HuH-7.5 (cell line): ENCODE results near the gene DPYD.

Experiments
- DNase-seq: peaks from one replicate; pipeline ENCODE4 v3.0.0; 2011; ENCODE audit warnings: low spot score

Gene DPYD

DNA sequence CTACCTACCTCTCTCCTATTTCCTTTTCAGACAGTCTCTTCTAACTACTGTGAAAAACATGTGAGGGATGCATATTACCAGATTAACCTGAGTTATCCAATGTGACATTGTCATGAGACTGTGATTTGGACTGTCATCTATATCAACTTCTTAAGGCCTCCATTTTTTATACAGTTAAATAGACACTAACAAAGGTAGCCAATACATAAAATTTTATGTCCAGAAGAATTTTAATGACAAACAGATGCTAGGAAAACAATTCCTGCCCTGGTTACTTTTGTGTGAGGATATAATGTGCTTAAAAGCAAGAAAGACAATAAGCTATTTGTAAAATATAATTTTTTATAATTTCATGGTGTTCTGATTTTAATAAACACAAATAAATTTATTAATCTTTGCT, 136.2 kb downstream of the DPYD start:
- no peak for DNase-seq

DNA sequence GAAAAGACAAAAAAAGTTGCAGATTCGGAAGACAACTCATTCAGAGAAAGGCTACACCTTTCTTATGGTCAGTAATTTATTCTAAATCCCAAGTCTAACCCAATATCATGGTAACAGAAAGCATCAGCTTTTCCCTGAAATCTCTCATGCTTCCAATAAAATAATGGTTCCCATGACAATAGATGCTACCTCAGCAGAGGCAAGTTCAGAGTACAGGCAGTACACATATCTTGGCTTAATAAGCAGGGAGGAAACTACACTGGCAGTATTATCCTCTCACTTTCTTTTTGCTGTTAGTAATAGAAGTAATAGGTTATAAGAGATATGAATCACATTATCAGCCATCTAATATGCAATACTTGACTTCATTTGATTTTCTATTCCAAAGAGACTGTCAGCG, 137.1 kb downstream of the DPYD start:
- no peak for DNase-seq

DNA sequence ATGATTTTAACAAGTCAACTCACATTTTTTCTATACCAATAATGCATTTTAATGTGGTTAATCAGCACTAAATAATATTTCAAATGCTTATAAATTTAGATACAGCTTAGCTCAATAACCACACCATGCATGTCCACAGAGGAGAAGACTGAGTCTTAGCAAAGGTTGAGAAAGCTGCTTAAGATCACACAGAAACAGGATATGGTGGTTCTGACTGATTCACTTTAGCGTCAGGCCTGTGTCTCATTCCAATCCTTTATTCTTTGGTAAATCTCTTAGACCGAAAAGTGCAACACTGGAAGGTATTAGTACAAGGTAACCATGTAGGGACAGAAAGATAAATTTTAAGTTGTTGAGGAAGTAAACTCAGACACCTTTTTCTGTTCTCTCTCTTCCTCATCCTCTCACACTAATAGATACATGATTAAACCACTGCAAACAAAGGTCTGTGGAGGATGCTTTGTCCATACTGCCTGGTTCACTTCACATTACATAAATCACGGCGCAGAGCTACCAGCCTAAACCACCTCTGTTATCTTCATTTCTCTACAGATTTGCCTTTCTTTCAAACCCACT, 139.0 kb downstream of the DPYD start:
- no peak for DNase-seq

- DNase-seq: no peak
Observed at GRCh38 chr1:97780884-97781283, 139.9 kb downstream of the DPYD start.

- no peak for DNase-seq
Observed at GRCh38 chr1:97778718-97779117, 142.1 kb downstream of the DPYD start.

DNA sequence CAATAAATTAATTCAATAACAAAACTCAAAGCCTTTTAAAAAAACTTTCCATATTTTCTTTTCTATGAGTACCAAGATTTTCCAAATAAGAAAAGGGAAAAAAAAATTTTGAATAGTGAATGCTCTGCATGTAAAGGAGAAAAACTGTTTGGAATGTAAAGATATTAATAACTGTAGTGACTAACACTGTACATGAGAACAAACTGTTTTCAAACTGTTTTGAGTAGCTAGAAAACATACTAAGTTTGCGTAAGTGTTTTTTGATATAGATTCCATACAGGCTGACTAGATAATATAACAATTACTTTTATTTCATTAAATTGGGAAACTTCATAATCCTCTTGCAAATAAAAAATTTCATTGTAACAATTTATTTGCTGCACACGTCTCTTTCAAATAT, 150.5 kb downstream of the DPYD start:
- DNase-seq: no peak

DNA sequence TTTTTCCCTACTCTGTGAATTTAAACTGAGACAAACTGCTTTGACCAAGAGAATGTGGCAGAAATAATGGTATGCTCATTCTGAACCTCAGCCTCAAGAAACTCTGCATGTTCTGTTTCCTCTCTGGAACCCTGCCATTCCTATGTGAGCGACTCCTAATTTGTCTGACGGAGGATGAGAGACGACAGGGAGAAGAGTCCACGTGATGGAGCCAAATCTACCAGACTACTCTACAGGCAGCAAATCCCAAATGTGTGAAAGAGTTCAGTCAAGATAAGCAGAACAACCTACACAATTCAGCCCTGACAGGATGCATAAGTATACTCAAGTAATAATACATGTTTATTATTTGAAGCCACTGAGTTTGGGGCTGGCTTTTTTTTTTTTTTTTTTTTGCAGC, 153.5 kb downstream of the DPYD start:
- no peak for DNase-seq

DNA sequence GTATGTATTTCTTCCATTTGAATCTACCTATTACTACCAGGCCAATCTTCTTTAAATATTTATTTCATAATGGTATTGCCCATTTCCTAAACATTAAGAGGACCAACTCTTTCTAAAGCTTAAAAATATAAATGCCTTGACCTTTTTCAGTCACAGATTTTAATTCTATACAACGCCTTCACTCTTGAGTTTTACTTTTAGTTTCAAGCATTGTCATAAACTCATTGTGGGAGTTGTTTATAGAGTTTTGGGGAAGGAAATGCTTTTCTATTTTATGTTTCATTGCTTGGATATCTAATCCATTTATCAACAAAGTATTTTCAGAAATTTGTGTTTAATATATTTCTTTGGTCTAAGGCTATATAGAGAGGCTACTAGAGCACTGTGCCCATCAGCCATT, 155.8 kb downstream of the DPYD start:
- no peak for DNase-seq

DNA sequence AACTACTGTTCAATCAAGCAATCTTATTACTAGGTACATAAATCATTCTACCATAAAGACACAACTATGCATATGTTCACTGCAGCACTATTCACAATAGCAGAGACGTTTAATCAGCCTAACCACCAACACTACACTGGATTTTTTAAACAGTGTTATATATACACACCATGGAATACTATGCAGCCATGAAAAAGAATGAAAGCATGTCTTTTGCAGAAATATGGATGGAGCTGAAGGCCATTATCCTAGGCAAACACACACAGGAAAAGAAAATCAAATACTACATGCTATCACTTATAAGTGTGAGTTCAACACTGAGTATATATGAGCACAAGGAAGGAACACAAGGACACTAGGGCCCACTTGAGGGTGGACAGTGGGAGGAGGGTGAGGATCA, 159.2 kb downstream of the DPYD start:
- DNase-seq: no peak

DNA sequence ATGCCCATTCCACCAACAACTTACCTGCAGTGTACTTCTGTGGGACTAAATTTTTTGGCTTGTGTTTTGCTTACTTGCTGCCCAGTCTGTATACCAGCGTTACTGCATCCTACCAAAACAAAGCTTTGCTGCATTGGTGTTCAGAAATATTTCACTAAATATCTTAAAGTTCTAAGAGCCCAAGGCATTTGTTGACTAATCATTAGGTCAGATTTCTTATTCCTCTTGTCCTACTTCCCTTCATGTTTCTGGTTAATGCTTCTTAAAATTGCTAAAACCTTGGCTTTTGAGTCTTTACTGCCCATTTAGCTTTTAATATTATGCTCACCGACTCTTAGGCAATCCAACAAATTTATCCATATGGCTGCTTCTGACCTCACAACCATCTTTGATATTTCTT, 161.8 kb downstream of the DPYD start:
- no peak for DNase-seq

GRCh38 chr1:97758541-97759057, 162.2 kb downstream of the DPYD start:
- DNase-seq: no peak

- no peak for DNase-seq
Observed at GRCh38 chr1:97745912-97746311, 174.9 kb downstream of the DPYD start.

DNA sequence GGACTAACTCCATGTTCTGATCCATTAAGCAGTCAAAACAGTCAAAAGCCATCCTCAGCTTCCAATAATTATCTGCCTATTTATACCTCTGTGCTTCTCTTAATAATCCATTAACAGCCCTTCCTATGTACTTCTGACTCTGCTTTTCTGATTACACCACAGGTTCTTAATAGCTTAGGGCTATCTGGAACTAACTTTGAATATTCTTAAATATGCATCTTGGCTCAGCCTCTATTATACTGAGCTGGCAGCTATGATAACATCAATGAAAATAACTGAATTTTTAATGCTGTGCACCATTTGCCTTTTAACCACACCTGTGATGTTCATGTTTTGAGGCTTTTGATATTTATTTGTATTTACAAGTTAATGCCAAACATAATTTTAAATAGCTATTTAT, 175.9 kb downstream of the DPYD start:
- no peak for DNase-seq

GRCh38 chr1:97743129-97743528, 177.7 kb downstream of the DPYD start:
- DNase-seq: no peak

DNA sequence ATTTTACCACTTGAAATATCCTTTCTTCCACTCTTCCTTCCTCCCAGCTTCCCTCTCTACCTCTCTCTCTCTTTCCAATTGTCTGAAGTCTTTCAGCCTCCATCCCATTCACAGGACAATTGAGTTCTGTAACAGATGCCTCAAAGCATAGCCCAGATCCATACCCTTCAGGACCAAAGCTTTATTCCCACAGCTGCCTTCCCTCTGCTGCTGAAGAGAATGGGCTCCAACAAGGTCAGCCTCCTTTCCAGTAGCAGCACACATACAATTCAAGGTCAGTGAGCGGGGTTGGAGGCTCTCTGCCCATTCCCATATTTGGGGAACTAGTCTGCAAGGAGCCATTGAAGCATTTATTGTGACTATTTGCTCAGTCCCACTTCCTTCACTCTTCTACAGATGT, 179.9 kb downstream of the DPYD start:
- no peak for DNase-seq

GRCh38 chr1:97739596-97740103, 181.2 kb downstream of the DPYD start:
- DNase-seq: no peak

- DNase-seq: no peak
Observed at GRCh38 chr1:97738270-97738669, 182.6 kb downstream of the DPYD start.

DNA sequence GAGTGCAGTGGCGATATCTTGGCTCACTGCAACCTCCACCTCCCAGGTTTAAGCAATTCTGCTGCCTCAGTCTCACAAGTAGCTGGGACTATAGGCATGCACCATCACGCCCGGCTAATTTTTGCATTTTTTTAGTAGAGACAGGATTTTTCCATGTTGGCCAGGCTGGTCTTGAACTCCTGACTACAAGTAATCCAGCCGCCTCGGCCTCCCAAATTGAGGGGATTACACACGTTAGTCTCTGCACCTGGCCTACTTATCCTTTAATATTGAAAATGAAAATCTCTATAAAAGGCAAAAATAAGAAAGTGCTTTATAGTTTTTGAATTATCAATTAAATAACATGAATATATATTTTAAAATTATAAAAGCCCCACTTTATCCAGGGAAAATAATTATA, 190.6 kb downstream of the DPYD start:
- no peak for DNase-seq

- no peak for DNase-seq
Observed at GRCh38 chr1:97728436-97728835, 192.4 kb downstream of the DPYD start.

GRCh38 chr1:97727029-97727428, 193.8 kb downstream of the DPYD start:
- DNase-seq: no peak

GRCh38 chr1:97726386-97726785, 194.4 kb downstream of the DPYD start:
- no peak for DNase-seq

DNA sequence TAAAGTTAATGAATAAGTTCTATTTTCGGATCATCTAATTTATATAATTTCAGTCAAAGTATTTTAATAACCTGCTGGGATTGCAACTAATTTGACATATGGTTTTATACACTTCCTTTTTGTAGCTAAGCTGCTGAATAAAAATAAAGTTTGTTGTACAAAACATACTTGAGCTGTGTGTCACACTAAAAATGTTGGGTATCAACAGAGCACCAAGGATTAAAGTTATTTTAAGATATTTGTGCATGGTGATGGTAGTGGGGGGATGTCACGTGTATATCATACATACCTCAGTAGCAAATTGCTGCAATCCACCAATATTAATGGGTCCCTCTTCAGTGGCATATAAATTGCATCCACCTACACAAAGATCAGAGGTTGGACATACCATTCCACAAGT, 199.6 kb downstream of the DPYD start:
- no peak for DNase-seq

DNA sequence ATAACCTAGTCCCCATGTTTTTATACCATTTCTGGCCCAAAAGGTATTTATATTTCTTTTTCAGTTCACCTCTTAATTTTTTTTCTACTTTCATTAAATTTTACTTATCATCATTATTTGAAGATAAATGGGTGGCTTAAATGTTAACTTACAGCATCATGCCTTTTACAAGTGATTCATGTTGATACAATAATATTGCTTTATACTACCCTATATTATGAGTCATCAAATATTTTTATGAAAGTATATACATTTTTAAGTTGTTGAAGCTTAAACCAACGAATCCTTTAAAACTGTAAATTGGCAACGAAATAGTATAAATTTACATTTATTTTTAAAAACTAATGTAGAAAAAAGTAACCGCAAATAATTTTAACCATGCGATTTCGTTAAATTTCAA, 207.9 kb downstream of the DPYD start:
- DNase-seq: no peak

DNA sequence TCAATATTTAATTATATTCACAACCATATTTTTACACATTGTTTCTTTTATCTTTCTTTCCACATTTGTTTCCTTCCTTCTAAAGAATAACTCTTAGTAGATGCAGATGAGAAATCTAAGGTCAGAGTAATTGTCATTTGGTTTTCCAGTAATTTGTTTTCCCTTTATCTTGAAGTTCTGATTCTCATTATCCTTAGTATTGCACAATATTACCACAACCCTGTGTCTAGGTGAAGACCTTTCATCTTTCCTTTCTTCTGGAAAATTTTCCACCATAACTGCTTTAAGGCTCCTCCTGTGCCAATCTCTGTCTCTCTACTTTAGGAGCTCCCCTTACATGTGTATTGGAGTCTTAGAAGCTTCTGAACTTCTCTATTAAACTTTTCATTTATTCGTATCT, 209.0 kb downstream of the DPYD start:
- no peak for DNase-seq

- DNase-seq: no peak
Observed at GRCh38 chr1:97693601-97694000, 227.2 kb downstream of the DPYD start.
